ACC112 (cell line): Measurements from ENCODE around the gene ARHGEF2.

Experiments
- H2AFZ ChIP-seq: fragments of 200-600 bp; sonication (generic); one replicate; pipeline ENCODE4 v1.6.0; 2017; ENCODE audit warnings: antibody characterized with exemption, low read length; ENCODE audit not compliant: unreplicated experiment
- H3K27ac ChIP-seq: fragments of 200-600 bp; sonication (generic); 2 replicates; pipeline ENCODE4 v1.5.1; 2014; ENCODE audit warnings: low read depth, mild to moderate bottlenecking, antibody characterized with exemption, low read length, moderate library complexity
- H3K27me3 ChIP-seq: fragments of 200-600 bp; sonication (generic); 2 replicates; pipeline ENCODE4 v1.6.1; 2014; ENCODE audit warnings: mild to moderate bottlenecking, antibody characterized with exemption, low read length, moderate library complexity, mixed read lengths; ENCODE audit not compliant: insufficient read depth
- H3K36me3 ChIP-seq: fragments of 200-600 bp; sonication (generic); 2 replicates; pipeline ENCODE4 v1.6.1; 2016; ENCODE audit warnings: mild to moderate bottlenecking, antibody characterized with exemption, low read length, moderate library complexity, mixed read lengths; ENCODE audit not compliant: insufficient read depth
- H3K4me1 ChIP-seq: fragments of 200-600 bp; sonication (generic); one replicate; pipeline ENCODE4 v1.6.1; 2016; ENCODE audit warnings: low read length, mixed read lengths; ENCODE audit not compliant: insufficient read depth, unreplicated experiment, control insufficient read depth
- H3K4me3 ChIP-seq: fragments of 200-600 bp; sonication (generic); 2 replicates; pipeline ENCODE4 v1.5.1; 2014; ENCODE audit warnings: mild to moderate bottlenecking, low read depth, low read length
- H3K79me2 ChIP-seq: fragments of 200-600 bp; sonication (generic); one replicate; pipeline ENCODE4 v1.6.0; 2016; ENCODE audit warnings: low read length; ENCODE audit not compliant: control insufficient read depth, unreplicated experiment, insufficient read depth

Gene ARHGEF2

GRCh38 chr1:155910621-155911121 lies 67.7 kb downstream of the ARHGEF2 start:
- Histone ChIP-seq H3K36me3 (peaks cover 20% of the 10 kb centered on the region), H3K27ac (peak overlapping the region; percentile 86), H2AFZ (no peak overlapping the region), H3K79me2 (peaks cover 19% of the 10 kb centered on the region), H3K27me3 (no peaks in the 10 kb centered on the region), H3K4me1 (peaks cover 10% of the 10 kb centered on the region), H3K4me3 (peak overlapping the region; percentile 92)

GRCh38 chr1:155909894-155910293 lies 68.5 kb downstream of the ARHGEF2 start:
- peaks cover 21% of the 10 kb centered on the region for H3K79me2 ChIP-seq
- H2AFZ ChIP-seq, result no peak overlapping the region
- H3K27ac ChIP-seq, result peak overlapping the region; percentile 86
- peaks cover 23% of the 10 kb centered on the region for H3K36me3 ChIP-seq
- H3K4me1 ChIP-seq, result peaks cover 10% of the 10 kb centered on the region
- H3K27me3 ChIP-seq, result no peaks in the 10 kb centered on the region
- peak overlapping the region; percentile 92 for H3K4me3 ChIP-seq

GRCh38 chr1:155904261-155904660 lies 74.1 kb downstream of the ARHGEF2 start:
- Histone ChIP-seq H3K27ac (no peak overlapping the region), H3K79me2 (peaks cover 11% of the 10 kb centered on the region), H3K36me3 (peaks cover 27% of the 10 kb centered on the region), H3K4me1 (no peaks in the 10 kb centered on the region), H2AFZ (no peak overlapping the region), H3K27me3 (no peaks in the 10 kb centered on the region), H3K4me3 (no peak overlapping the region)

- Histone ChIP-seq H3K4me1 (peaks cover 4% of the 10 kb centered on the region), H2AFZ (no peak overlapping the region), H3K4me3 (no peak overlapping the region), H3K27me3 (no peaks in the 10 kb centered on the region), H3K79me2 (peaks cover 4% of the 10 kb centered on the region), H3K36me3 (peaks cover 41% of the 10 kb centered on the region), H3K27ac (no peak overlapping the region)
Observed at GRCh38 chr1:155900161-155900560, 78.2 kb downstream of the ARHGEF2 start.

- Histone ChIP-seq H3K4me3 (no peak overlapping the region), H3K79me2 (no peaks in the 10 kb centered on the region), H2AFZ (no peak overlapping the region), H3K4me1 (peaks cover 4% of the 10 kb centered on the region), H3K36me3 (peaks cover 37% of the 10 kb centered on the region), H3K27ac (no peak overlapping the region), H3K27me3 (no peaks in the 10 kb centered on the region)
Observed at GRCh38 chr1:155899683-155900082, 78.7 kb downstream of the ARHGEF2 start.

- 0 out of 2 replicates have a peak overlapping the region, but pooled peaks have one; percentile 16 for H3K27ac ChIP-seq
- peaks cover 7% of the 10 kb centered on the region for H3K4me1 ChIP-seq
- H3K27me3 ChIP-seq, result no peaks in the 10 kb centered on the region
- no peak overlapping the region for H3K4me3 ChIP-seq
- H3K36me3 ChIP-seq, result peaks cover 30% of the 10 kb centered on the region
- no peaks in the 10 kb centered on the region for H3K79me2 ChIP-seq
- no peak overlapping the region for H2AFZ ChIP-seq
Observed at GRCh38 chr1:155898888-155899287, 79.5 kb downstream of the ARHGEF2 start.

- Histone ChIP-seq H3K79me2 (no peaks in the 10 kb centered on the region), H3K4me3 (no peak overlapping the region), H3K27me3 (no peaks in the 10 kb centered on the region), H3K36me3 (peaks cover 27% of the 10 kb centered on the region), H2AFZ (no peak overlapping the region), H3K4me1 (peaks cover 18% of the 10 kb centered on the region), H3K27ac (no peak overlapping the region)
Observed at GRCh38 chr1:155897746-155898145, 80.6 kb downstream of the ARHGEF2 start.
